ENCODE data around the gene MLLT1. TPM values are rescaled to one million over a fixed set of nuclear protein-coding genes. Genes with fewer than 3 reads are reported as not detected.

Gene MLLT1
- total and polyA plus RNA-seq, 10 of the 15 experiments (the other 5 are each of a cell fraction or from before 2014, with no cell fraction given), result 0.16 to 61.1 (median 8.5) TPM

- in situ Hi-C loops (cut with MboI) (no loop called here), intact Hi-C loops (cut with micrococcal nuclease; ENCODE audit: unreplicated experiment) (no loop called here)
- ATAC-seq, result no peak
- H3K9me3 ChIP-seq (replicated peaks; ENCODE audit: control insufficient read depth, insufficient read depth, low read length), result no peaks in the 10 kb centered on the region
- WGBS (ENCODE audit: insufficient coverage, insufficient replicate concordance, low lambda C conversion rate, missing lambda C conversion rate), result 74% methylated on average over 29 of the region's 30 CpGs
- POLR2A ChIA-PET, result no interaction called here
- H3K4me2 ChIP-seq (ENCODE audit: control insufficient read depth, insufficient read depth), result no peak overlapping the region
- peaks cover 9% of the 10 kb centered on the region; the same call in 1 of the 2 replicates for H3K4me1 ChIP-seq (ENCODE audit: control insufficient read depth, insufficient read depth, low read length)
- no peak overlapping the region for H3K4me3 ChIP-seq
- H3K79me2 ChIP-seq (ENCODE audit: control insufficient read depth, insufficient read depth, low read length), result peaks cover 55% of the 10 kb centered on the region
- no peaks in the 10 kb centered on the region; the same call in 1 of the 2 replicates for H4K20me1 ChIP-seq (ENCODE audit: control insufficient read depth, insufficient read depth)
- no peak for DNase-seq (ENCODE audit: low read depth, low spot score)
- H3K9ac ChIP-seq (ENCODE audit: control insufficient read depth, insufficient read depth, low read length), result no peak overlapping the region
- no TSS peak for BruUV-seq (replicated peaks)
- no peak for FAIRE-seq
- RAD21 ChIA-PET (ENCODE audit: unreplicated experiment), result no interaction called here
- SMC1A ChIA-PET (ENCODE audit: uncharacterized antibody, unreplicated experiment), result no interaction called here
- no peaks in the 10 kb centered on the region for H3K27me3 ChIP-seq (replicated peaks in 1 of 2; ENCODE audit: control insufficient read depth in 2 of 2, insufficient read depth in 2 of 2, low read length in 1 of 2)
- no peak overlapping the region for H2AFZ ChIP-seq (ENCODE audit: control insufficient read depth, low read depth, low read length)
- CTCF ChIA-PET, result no interaction called here
- H3K36me3 ChIP-seq (ENCODE audit: control insufficient read depth in 2 of 2, insufficient read depth in 2 of 2, low read length in 1 of 2), result peaks cover 0 to 6% of the 10 kb centered on the region in 2 experiments; a peak in 3 of 4 replicates
- no peak overlapping the region for H3K27ac ChIP-seq (ENCODE audit: control insufficient read depth, insufficient read depth)
- TF ChIP-seq SRF (IDR thresholded peaks at IDR 0.05; ENCODE audit: low read depth in 2 of 2, low read length in 2 of 2) (no peak), RUNX3 (IDR thresholded peaks at IDR 0.05; ENCODE audit: low read length) (no peak), BRCA1 (IDR thresholded peaks at IDR 0.05; ENCODE audit: low read depth, low read length) (no peak), FOXM1 (IDR thresholded peaks at IDR 0.05; ENCODE audit: low read depth, low read length) (no peak), SREBF2 (IDR thresholded peaks at IDR 0.05; ENCODE audit: low read length) (no peak), FOXK2 (IDR thresholded peaks at IDR 0.05) (no peak), KDM1A (IDR thresholded peaks at IDR 0.05; ENCODE audit: borderline replicate concordance) (no peak), CHD2 (IDR thresholded peaks at IDR 0.05; ENCODE audit: borderline replicate concordance, low read depth, low read length) (no peak), STAT1 (conservative IDR thresholded peaks at IDR 0.05) (no peak), PML (IDR thresholded peaks at IDR 0.05; ENCODE audit: low read length) (no peak), PAX5 (IDR thresholded peaks at IDR 0.05; ENCODE audit: borderline replicate concordance, low read depth, low read length) (no peak), SUPT20H (IDR thresholded peaks at IDR 0.05; ENCODE audit: borderline replicate concordance, control insufficient read depth, low read depth, low read length) (no peak)
- TF ChIP-seq, protein P1, sequence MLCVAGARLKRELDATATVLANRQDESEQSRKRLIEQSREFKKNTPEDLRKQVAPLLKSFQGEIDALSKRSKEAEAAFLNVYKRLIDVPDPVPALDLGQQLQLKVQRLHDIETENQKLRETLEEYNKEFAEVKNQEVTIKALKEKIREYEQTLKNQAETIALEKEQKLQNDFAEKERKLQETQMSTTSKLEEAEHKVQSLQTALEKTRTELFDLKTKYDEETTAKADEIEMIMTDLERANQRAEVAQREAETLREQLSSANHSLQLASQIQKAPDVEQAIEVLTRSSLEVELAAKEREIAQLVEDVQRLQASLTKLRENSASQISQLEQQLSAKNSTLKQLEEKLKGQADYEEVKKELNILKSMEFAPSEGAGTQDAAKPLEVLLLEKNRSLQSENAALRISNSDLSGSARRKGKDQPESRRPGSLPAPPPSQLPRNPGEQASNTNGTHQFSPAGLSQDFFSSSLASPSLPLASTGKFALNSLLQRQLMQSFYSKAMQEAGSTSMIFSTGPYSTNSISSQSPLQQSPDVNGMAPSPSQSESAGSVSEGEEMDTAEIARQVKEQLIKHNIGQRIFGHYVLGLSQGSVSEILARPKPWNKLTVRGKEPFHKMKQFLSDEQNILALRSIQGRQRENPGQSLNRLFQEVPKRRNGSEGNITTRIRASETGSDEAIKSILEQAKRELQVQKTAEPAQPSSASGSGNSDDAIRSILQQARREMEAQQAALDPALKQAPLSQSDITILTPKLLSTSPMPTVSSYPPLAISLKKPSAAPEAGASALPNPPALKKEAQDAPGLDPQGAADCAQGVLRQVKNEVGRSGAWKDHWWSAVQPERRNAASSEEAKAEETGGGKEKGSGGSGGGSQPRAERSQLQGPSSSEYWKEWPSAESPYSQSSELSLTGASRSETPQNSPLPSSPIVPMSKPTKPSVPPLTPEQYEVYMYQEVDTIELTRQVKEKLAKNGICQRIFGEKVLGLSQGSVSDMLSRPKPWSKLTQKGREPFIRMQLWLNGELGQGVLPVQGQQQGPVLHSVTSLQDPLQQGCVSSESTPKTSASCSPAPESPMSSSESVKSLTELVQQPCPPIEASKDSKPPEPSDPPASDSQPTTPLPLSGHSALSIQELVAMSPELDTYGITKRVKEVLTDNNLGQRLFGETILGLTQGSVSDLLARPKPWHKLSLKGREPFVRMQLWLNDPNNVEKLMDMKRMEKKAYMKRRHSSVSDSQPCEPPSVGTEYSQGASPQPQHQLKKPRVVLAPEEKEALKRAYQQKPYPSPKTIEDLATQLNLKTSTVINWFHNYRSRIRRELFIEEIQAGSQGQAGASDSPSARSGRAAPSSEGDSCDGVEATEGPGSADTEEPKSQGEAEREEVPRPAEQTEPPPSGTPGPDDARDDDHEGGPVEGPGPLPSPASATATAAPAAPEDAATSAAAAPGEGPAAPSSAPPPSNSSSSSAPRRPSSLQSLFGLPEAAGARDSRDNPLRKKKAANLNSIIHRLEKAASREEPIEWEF (IDR thresholded peaks at IDR 0.05; ENCODE audit: insufficient replicate concordance, low read depth, low read length), result no peak
- TF ChIP-seq, protein P2, sequence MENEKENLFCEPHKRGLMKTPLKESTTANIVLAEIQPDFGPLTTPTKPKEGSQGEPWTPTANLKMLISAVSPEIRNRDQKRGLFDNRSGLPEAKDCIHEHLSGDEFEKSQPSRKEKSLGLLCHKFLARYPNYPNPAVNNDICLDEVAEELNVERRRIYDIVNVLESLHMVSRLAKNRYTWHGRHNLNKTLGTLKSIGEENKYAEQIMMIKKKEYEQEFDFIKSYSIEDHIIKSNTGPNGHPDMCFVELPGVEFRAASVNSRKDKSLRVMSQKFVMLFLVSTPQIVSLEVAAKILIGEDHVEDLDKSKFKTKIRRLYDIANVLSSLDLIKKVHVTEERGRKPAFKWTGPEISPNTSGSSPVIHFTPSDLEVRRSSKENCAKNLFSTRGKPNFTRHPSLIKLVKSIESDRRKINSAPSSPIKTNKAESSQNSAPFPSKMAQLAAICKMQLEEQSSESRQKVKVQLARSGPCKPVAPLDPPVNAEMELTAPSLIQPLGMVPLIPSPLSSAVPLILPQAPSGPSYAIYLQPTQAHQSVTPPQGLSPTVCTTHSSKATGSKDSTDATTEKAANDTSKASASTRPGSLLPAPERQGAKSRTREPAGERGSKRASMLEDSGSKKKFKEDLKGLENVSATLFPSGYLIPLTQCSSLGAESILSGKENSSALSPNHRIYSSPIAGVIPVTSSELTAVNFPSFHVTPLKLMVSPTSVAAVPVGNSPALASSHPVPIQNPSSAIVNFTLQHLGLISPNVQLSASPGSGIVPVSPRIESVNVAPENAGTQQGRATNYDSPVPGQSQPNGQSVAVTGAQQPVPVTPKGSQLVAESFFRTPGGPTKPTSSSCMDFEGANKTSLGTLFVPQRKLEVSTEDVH (IDR thresholded peaks at IDR 0.05; ENCODE audit: low read depth, partially characterized antibody), result no peak
Measured at GRCh38 chr19:6273701-6274601, 5.8 kb downstream of the MLLT1 start.
